Uterus (tissue), 2 donors: ENCODE data around the gene CATSPERE.

Source experiments
- CTCF ChIP-seq, 4 experiments: fragments of 200-600 bp in 2 of 4; fragments of 450-650 bp in 2 of 4; sonication (generic) in 2 of 4; IDR thresholded peaks; one replicate each; pipeline ENCODE4 v1.5.1; 2016 to 2019; ENCODE audit warnings: antibody characterized with exemption in 4 of 4, mild to moderate bottlenecking in 2 of 4, moderate library complexity in 1 of 4
- POLR2A ChIP-seq, 2 donors: fragments of 450-650 bp; IDR thresholded peaks; one replicate each; pipeline ENCODE4 v1.6.1; 2016; ENCODE audit warnings: antibody characterized with exemption in 2 of 2, mild to moderate bottlenecking in 1 of 2, moderate library complexity in 1 of 2

- TF ChIP-seq CTCF (IDR thresholded peaks at IDR 0.05) (no peak), POLR2A (IDR thresholded peaks at IDR 0.05) (no peak)
Measured at GRCh38 chr1:244552336-244552735, 91.3 kb downstream of the CATSPERE start.
